Measurements from ENCODE around the gene ROMO1.

DNA sequence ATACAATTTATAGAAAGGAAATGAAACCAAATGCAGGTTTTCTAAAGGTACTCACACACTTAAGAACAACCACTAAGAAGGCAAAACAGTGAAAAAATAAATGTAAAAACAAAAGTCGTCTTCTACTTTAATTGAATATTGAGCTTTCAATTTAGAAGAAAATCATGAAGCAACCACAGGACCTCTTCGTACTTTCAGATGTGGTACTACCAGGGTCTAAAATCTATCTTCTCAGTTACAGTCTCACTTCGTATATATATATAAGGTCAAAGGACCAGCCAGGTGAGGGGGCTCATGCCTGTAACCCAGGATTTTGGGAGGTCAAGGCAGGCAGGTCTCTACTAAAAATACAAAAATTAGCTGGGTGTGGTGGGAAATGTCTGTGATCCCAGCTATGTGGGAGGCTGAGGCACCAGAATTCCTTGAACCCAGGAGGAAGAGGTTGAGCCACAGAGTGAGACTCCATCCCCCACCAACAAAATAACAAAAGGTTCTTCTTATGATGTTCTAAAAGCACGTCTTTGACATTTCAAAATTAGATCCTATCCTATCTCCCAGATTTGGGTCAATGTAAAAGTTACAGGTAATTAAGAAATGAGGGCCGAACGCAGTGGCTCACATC, 12.5 kb downstream of the ROMO1 start:
- TF ChIP-seq, protein P1, sequence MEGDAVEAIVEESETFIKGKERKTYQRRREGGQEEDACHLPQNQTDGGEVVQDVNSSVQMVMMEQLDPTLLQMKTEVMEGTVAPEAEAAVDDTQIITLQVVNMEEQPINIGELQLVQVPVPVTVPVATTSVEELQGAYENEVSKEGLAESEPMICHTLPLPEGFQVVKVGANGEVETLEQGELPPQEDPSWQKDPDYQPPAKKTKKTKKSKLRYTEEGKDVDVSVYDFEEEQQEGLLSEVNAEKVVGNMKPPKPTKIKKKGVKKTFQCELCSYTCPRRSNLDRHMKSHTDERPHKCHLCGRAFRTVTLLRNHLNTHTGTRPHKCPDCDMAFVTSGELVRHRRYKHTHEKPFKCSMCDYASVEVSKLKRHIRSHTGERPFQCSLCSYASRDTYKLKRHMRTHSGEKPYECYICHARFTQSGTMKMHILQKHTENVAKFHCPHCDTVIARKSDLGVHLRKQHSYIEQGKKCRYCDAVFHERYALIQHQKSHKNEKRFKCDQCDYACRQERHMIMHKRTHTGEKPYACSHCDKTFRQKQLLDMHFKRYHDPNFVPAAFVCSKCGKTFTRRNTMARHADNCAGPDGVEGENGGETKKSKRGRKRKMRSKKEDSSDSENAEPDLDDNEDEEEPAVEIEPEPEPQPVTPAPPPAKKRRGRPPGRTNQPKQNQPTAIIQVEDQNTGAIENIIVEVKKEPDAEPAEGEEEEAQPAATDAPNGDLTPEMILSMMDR (IDR thresholded peaks at IDR 0.05), result no peak
- TF ChIP-seq POLR2A (IDR thresholded peaks at IDR 0.05), result no peak
- no peak for TF ChIP-seq POLR2AphosphoS5 (IDR thresholded peaks at IDR 0.05)

Measured in prostate gland (tissue), 2 donors.